Breast epithelium (tissue), 4 donors: Measurements from ENCODE around the gene SNX14. TPM values are rescaled to one million over a fixed set of nuclear protein-coding genes. Genes with fewer than 3 reads are reported as not detected.

ENCODE experiments used
- DNase-seq, 2 donors: peaks; one replicate each; pipeline ENCODE4 v3.0.0-alpha.2; 2019; ENCODE audit warnings: low spot score in 2 of 2
- H3K27ac ChIP-seq, 2 donors: fragments of 200-600 bp; sonication (generic) in 1 of 2; one replicate each; pipeline ENCODE4 v1.5.1; 2016 to 2019; ENCODE audit warnings: mild to moderate bottlenecking in 1 of 2
- H3K27me3 ChIP-seq, 2 donors: fragments of 200-600 bp; sonication (generic) in 1 of 2; one replicate each; pipeline versions ENCODE4 v1.5.1 to v1.6.0; 2017 to 2019; ENCODE audit warnings: control low read depth in 1 of 2, mild to moderate bottlenecking in 1 of 2
- H3K36me3 ChIP-seq: fragments of 200-600 bp; one replicate; pipeline ENCODE4 v1.5.1; 2019
- H3K4me1 ChIP-seq, 2 donors: fragments of 200-600 bp; sonication (generic); one replicate each; pipeline ENCODE4 v1.5.1; 2016 to 2019; ENCODE audit warnings: control low read depth in 1 of 2
- H3K4me3 ChIP-seq, 3 donors: fragments of 200-600 bp; sonication (generic); 1 replicate in 2 of 3; 2 replicates in 1 of 3; pipeline ENCODE4 v1.5.1; 2016 to 2019; ENCODE audit warnings: mild to moderate bottlenecking in 3 of 3, moderate library complexity in 2 of 3
- H3K9me3 ChIP-seq, 2 donors: fragments of 200-600 bp; sonication (generic) in 1 of 2; one replicate each; pipeline ENCODE4 v1.5.1; 2016 to 2019; ENCODE audit warnings: control low read depth in 1 of 2
- CTCF ChIP-seq, 3 donors: fragments of 450-650 bp; IDR thresholded peaks; one replicate each; pipeline ENCODE4 v1.5.1; 2016 to 2017; ENCODE audit warnings: antibody characterized with exemption in 3 of 3, mild to moderate bottlenecking in 3 of 3, moderate library complexity in 3 of 3
- POLR2A ChIP-seq: fragments of 450-650 bp; IDR thresholded peaks from one replicate; pipeline ENCODE4 v1.6.1; 2016; ENCODE audit warnings: antibody characterized with exemption, mild to moderate bottlenecking, moderate library complexity
- POLR2AphosphoS5 ChIP-seq, 3 donors: sonication (generic); formaldehyde crosslinking; IDR thresholded peaks; one replicate each; pipeline ENCODE4 v1.6.1; 2017; ENCODE audit warnings: antibody characterized with exemption in 3 of 3
- intact Hi-C: fragments of 100-400 bp; cut with DNase I; formaldehyde crosslinking; loops from one replicate; pipeline ENCODE4 v1.15.1; 2023; ENCODE audit warnings: low total_unique reads
- total RNA-seq, 3 donors: library from RNA; depleted of rRNA; stranded (reverse); fragments of >200 nt; gene quantifications; one replicate each; pipeline ENCODE4 v1.1.0, GENCODE V29; 2016

SNX14 gene
- total RNA-seq, 3 donors from 2014 or later, result 72.2 to 126 (median 103) TPM

- no peak overlapping the region for H3K27ac ChIP-seq
- H3K9me3 ChIP-seq, result peaks cover 3 to 9% of the 10 kb centered on the region in 2 donors
- no peak overlapping the region for H3K4me3 ChIP-seq
- intact Hi-C loops, result no loop called here
- DNase-seq, result no peak
- TF ChIP-seq POLR2AphosphoS5 (IDR thresholded peaks at IDR 0.05) (no peak), POLR2A (no peak), CTCF (IDR thresholded peaks at IDR 0.05) (no peak)
- H3K27me3 ChIP-seq, result no peaks in the 10 kb centered on the region
- no peaks in the 10 kb centered on the region for H3K36me3 ChIP-seq
- no peaks in the 10 kb centered on the region for H3K4me1 ChIP-seq
Measured at GRCh38 chr6:85493389-85493788, 100.3 kb downstream of the SNX14 start.

DNA sequence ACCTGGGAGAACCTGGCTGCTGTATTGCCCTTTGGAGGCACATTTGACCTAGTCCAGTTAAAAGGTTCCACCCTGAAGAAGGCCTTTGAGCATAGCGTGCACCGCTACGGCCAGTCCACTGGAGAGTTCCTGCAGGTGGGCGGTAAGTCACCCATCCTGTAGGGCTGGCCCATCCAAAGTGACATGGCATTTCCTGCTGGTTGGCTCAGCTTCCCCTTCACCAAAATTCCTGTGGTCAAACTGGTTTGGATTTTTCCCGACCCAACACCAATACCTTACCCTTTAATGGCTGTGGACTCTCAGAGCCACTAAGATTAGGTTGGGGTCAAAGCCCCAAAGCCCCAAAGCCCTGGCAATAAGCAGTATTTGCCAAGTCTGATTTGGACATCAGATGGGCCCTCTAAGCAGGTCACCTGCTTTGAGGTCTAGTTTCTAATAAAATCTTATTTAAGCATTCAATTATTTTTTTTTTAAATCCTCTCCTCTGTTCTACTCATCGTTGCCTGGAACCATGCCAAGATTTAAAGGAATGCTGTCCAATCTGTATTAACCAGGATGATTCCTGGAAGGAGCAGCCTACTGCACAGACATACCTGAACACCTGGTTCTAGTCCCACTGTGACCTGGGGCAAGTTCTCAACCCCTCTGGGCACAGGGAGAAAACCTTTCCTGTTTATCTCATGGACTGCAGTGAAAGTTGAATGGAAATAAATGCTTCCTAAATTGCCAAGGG, 103.0 kb downstream of the SNX14 start:
- H3K27ac ChIP-seq, result peak overlapping the region in 1 of 2 donors; percentile 23
- TF ChIP-seq POLR2A (no peak), POLR2AphosphoS5 (IDR thresholded peaks at IDR 0.05) (no peak), CTCF (IDR thresholded peaks at IDR 0.05) (no peak)
- no peaks in the 10 kb centered on the region for H3K9me3 ChIP-seq
- no peaks in the 10 kb centered on the region for H3K27me3 ChIP-seq
- no peaks in the 10 kb centered on the region for H3K36me3 ChIP-seq
- intact Hi-C loops, result no loop called here
- peak in 1 of 2 donors; percentile 34 for DNase-seq
- H3K4me1 ChIP-seq, result no peaks in the 10 kb centered on the region
- H3K4me3 ChIP-seq, result no peak overlapping the region

- intact Hi-C loops, result no loop called here
- Histone ChIP-seq H3K27ac (no peak overlapping the region), H3K4me1 (no peaks in the 10 kb centered on the region), H3K9me3 (no peaks in the 10 kb centered on the region), H3K27me3 (no peaks in the 10 kb centered on the region), H3K36me3 (no peaks in the 10 kb centered on the region), H3K4me3 (no peak overlapping the region)
- no peak for DNase-seq
- TF ChIP-seq POLR2A (no peak), POLR2AphosphoS5 (IDR thresholded peaks at IDR 0.05) (no peak), CTCF (IDR thresholded peaks at IDR 0.05) (no peak)
Measured at GRCh38 chr6:85484948-85485347, 108.7 kb downstream of the SNX14 start.

DNA sequence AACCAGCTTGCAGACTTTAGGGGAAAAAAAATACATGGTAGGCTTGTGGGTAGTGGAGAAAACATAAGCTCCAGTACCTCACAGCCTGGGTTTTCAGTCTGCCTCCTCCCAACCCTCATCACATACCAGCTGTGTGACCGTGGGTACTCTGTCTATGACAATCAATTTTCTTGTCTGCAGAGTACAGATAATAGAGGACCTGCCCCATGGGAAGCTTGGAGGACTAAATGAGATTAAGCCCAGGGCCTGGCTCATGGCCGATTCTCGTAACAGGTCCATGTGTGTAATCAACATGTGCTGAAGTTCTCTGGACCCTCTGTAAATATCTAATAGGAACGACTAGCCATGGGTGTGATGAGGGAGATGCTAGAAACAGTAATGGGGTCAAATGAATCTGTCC, 109.8 kb downstream of the SNX14 start:
- no peak for DNase-seq
- TF ChIP-seq POLR2A, result no peak
- no peak for TF ChIP-seq CTCF (IDR thresholded peaks at IDR 0.05)
- TF ChIP-seq POLR2AphosphoS5 (IDR thresholded peaks at IDR 0.05), result no peak

DNA sequence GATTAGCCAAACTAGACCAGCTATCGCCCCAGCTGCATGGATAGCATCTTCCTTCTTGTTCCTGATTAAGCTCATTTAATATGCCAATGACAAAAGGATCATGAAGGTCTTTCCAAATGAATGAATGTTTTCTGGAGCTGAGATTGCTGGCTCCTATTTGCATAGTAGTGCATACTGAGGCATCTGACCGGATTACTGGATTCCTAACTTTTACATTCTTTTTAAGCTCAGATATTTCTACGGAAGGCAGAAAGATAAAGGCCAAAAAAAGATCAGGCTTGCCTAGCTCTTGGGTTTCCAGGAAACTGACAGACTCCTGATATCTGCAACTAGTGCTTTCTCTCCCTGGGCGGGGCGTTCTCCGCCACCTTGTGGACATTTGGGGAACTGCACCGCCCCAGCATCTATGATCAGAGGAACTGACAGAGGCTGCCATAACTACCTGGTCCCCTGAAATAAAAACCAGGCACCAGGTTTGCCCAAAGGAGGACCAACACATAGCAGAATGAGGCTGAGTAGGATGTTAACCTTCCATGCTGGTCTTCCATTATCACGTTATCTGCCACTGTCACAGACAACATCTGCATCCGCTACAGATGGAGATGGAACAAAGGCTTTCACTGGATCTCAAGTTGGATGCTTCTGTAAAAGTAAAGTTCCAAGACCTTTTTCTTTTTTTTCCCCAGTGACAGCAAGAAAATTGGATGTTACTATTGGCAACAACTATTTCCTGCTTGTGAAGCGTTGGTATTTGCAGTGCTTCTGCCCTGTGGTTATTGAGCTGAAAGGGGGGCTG, 110.6 kb downstream of the SNX14 start:
- H3K36me3 ChIP-seq, result no peaks in the 10 kb centered on the region
- no peaks in the 10 kb centered on the region for H3K4me1 ChIP-seq
- no peaks in the 10 kb centered on the region for H3K9me3 ChIP-seq
- H3K4me3 ChIP-seq, result peak overlapping the region in 1 of 3 donors; percentile 19
- intact Hi-C loops, result no loop called here
- H3K27ac ChIP-seq, result peak overlapping the region in 1 of 2 donors; percentile 67
- peak; percentile 64 to 79 for DNase-seq
- H3K27me3 ChIP-seq, result no peaks in the 10 kb centered on the region
- TF ChIP-seq POLR2AphosphoS5 (IDR thresholded peaks at IDR 0.05) (no peak), POLR2A (no peak), CTCF (IDR thresholded peaks at IDR 0.05) (peak; percentile 91 to 99 (median 97))

More for the DNA sequence above, 109.8 kb downstream of the SNX14 start:
- H3K4me3 ChIP-seq, result no peak overlapping the region
- intact Hi-C loops, result no loop called here
- no peaks in the 10 kb centered on the region for H3K36me3 ChIP-seq
- H3K4me1 ChIP-seq, result no peaks in the 10 kb centered on the region
- H3K27me3 ChIP-seq, result no peaks in the 10 kb centered on the region
- H3K9me3 ChIP-seq, result no peaks in the 10 kb centered on the region
- H3K27ac ChIP-seq, result no peak overlapping the region
